SK-N-SH (cell line): ENCODE measurements around the gene HSPB9. TPM values are rescaled to one million over a fixed set of nuclear protein-coding genes. Genes with fewer than 3 reads are reported as not detected.

Experiments used
- CTCF ChIA-PET: fragments of 300-600, 350-600 bp; formaldehyde crosslinking; extraction: SDS; loops from one replicate; lab custom pipeline; 2021; lab: Yijun Ruan, JAX
- POLR2A ChIA-PET: fragments of 350-600 bp; sonication (Branson Sonifier 250); formaldehyde crosslinking; extraction: SDS; loops from one replicate; lab custom pipeline; 2020; ENCODE audit warnings: antibody characterized with exemption, inconsistent platforms; lab: Yijun Ruan, JAX
- DNase-seq: peaks from one replicate; pipeline ENCODE4 v3.0.0; 2012
- H2AFZ ChIP-seq: fragments of 200-600 bp; sonication (generic); 2 replicates; pipeline ENCODE4 v1.8.1; 2016; ENCODE audit warnings: antibody characterized with exemption, mild to moderate bottlenecking, low read depth
- H3F3A ChIP-seq: fragments of 200-600 bp; sonication (generic); replicated peaks from 2 replicates; pipeline ENCODE3; 2016; ENCODE audit warnings: antibody characterized with exemption, mild to moderate bottlenecking; ENCODE audit not compliant: insufficient read depth
- H3K27ac ChIP-seq, 2 experiments: fragments of 200-500 bp in 1 of 2; fragments of 200-600 bp in 1 of 2; sonication (Bioruptor generic) in 1 of 2; sonication (generic), shearing (Covaris generic) in 1 of 2; 2 replicates each; pipeline versions ENCODE4 v1.5.1 to v1.6.1; 2014 to 2016; ENCODE audit warnings: low read depth in 2 of 2, inconsistent platforms in 1 of 2, low read length in 1 of 2, mild to moderate bottlenecking in 1 of 2, mixed read lengths in 1 of 2
- H3K27me3 ChIP-seq: fragments of 200-600 bp; sonication (generic), shearing (Covaris generic); 2 replicates; pipeline ENCODE4 v1.6.1; 2016; ENCODE audit warnings: mixed run types; ENCODE audit not compliant: insufficient read depth
- H3K36me3 ChIP-seq, 2 experiments: fragments of 200-500 bp in 1 of 2; fragments of 200-600 bp in 1 of 2; sonication (Bioruptor generic) in 1 of 2; sonication (generic) in 1 of 2; replicated peaks in 1 of 2; 2 replicates each; pipeline versions ENCODE3 to v1.5.1; 2014 to 2016; ENCODE audit warnings: low read length in 1 of 2, mild to moderate bottlenecking in 1 of 2; ENCODE audit not compliant: insufficient read depth in 2 of 2, control insufficient read depth in 1 of 2
- H3K4me1 ChIP-seq, 2 experiments: fragments of 200-500 bp in 1 of 2; fragments of 200-600 bp in 1 of 2; sonication (Bioruptor generic) in 1 of 2; sonication (generic), shearing (Covaris generic) in 1 of 2; 2 replicates each; pipeline versions ENCODE4 v1.5.1 to v1.6.1; 2014 to 2016; ENCODE audit warnings: low read depth in 1 of 2, low read length in 1 of 2, mixed run types in 1 of 2; ENCODE audit not compliant: insufficient read depth in 2 of 2, control insufficient read depth in 1 of 2
- H3K4me2 ChIP-seq: fragments of 200-600 bp; sonication (generic), shearing (Covaris generic); 2 replicates; pipeline ENCODE4 v1.6.1; 2017; ENCODE audit warnings: mixed run types
- H3K4me3 ChIP-seq, 2 experiments: fragments of 200-500 bp in 1 of 2; fragments of 200-600 bp in 1 of 2; sonication (Bioruptor generic) in 1 of 2; sonication (generic), shearing (Covaris generic) in 1 of 2; 2 replicates each; pipeline versions ENCODE4 v1.5.1 to v1.8.1; 2014 to 2016; ENCODE audit warnings: low read depth in 2 of 2, inconsistent platforms in 1 of 2, low read length in 1 of 2, mild to moderate bottlenecking in 1 of 2, mixed read lengths in 1 of 2, moderate library complexity in 1 of 2
- H3K79me2 ChIP-seq: fragments of 200-600 bp; sonication (generic); 2 replicates; pipeline ENCODE4 v1.8.1; 2017; ENCODE audit warnings: mild to moderate bottlenecking; ENCODE audit not compliant: insufficient read depth
- H3K9ac ChIP-seq: fragments of 200-600 bp; sonication (generic); 2 replicates; pipeline ENCODE4 v1.6.1; 2017; ENCODE audit warnings: mixed run types
- H3K9me2 ChIP-seq: fragments of 200-600 bp; sonication (generic); 2 replicates; pipeline ENCODE4 v1.6.1; 2017; ENCODE audit warnings: mixed run types
- H3K9me3 ChIP-seq: fragments of 200-600 bp; sonication (generic); 2 replicates; pipeline ENCODE4 v1.6.1; 2017; ENCODE audit warnings: mixed run types, mild to moderate bottlenecking, moderate library complexity
- H4K20me1 ChIP-seq: fragments of 200-600 bp; sonication (generic); 2 replicates; pipeline ENCODE4 v1.6.1; 2017; ENCODE audit warnings: mild to moderate bottlenecking, mixed run types; ENCODE audit not compliant: insufficient read depth
- FOXJ3 ChIP-seq: sonication (generic); formaldehyde crosslinking; IDR thresholded peaks from 2 replicates; pipeline ENCODE4 v1.5.1; 2020; ENCODE audit warnings: mild to moderate bottlenecking, missing genetic modification reagents
- FOXM1 ChIP-seq: IDR thresholded peaks from 2 replicates; pipeline ENCODE4 v1.4.0; 2012; ENCODE audit warnings: low read depth, mild to moderate bottlenecking
- GABPA ChIP-seq: IDR thresholded peaks from 2 replicates; pipeline ENCODE4 v1.4.0; 2012; ENCODE audit warnings: low read depth, mild to moderate bottlenecking
- GATA2 ChIP-seq: sonication (generic); formaldehyde crosslinking; IDR thresholded peaks from 2 replicates; pipeline ENCODE4 v1.5.0; 2020; ENCODE audit warnings: mild to moderate bottlenecking, missing genetic modification reagents
- JUND ChIP-seq: IDR thresholded peaks from 2 replicates; pipeline ENCODE4 v1.4.0; 2012
- MAX ChIP-seq: IDR thresholded peaks from 2 replicates; pipeline ENCODE4 v1.4.0; 2012; ENCODE audit warnings: low read depth
- MEF2A ChIP-seq: IDR thresholded peaks from 2 replicates; pipeline ENCODE4 v1.4.0; 2012; ENCODE audit warnings: low read depth, borderline replicate concordance
- NFIC ChIP-seq: IDR thresholded peaks from 2 replicates; pipeline ENCODE4 v1.4.0; 2012; ENCODE audit warnings: borderline replicate concordance
- NRF1 ChIP-seq: IDR thresholded peaks from 2 replicates; pipeline ENCODE4 v1.6.1; 2012; ENCODE audit warnings: low read depth, mild to moderate bottlenecking, low read length
- PBX3 ChIP-seq: IDR thresholded peaks from 2 replicates; pipeline ENCODE4; 2012
- POLR2AphosphoS5 ChIP-seq: IDR thresholded peaks from 2 replicates; pipeline ENCODE4 v1.6.1; 2012; ENCODE audit warnings: low read depth, low read length
- SMC3 ChIP-seq: IDR thresholded peaks from 2 replicates; pipeline ENCODE4 v1.6.1; 2012; ENCODE audit warnings: low read depth, low read length, improper control_type of control experiment
- TAF1 ChIP-seq: IDR thresholded peaks from 2 replicates; pipeline ENCODE4 v1.6.1; 2012; ENCODE audit warnings: low read depth, mild to moderate bottlenecking, low read length, moderate library complexity, borderline replicate concordance
- TCF12 ChIP-seq: IDR thresholded peaks from 2 replicates; pipeline ENCODE4 v1.4.0; 2012
- YY1 ChIP-seq: IDR thresholded peaks from 2 replicates; pipeline ENCODE4 v1.4.0; 2012; ENCODE audit warnings: low read depth, mild to moderate bottlenecking
- ZBTB33 ChIP-seq: IDR thresholded peaks from 2 replicates; pipeline ENCODE4 v1.4.0; 2012; ENCODE audit warnings: low read depth, borderline replicate concordance
- WGBS: methylation state at CpG from one replicate; pipeline ENCODE4 v1.1.6; 2017; ENCODE audit warnings: low lambda C conversion rate; 5-methylcytosine and 5-hydroxymethylcytosine counted together
- polyA plus RNA-seq, 3 experiments: library from polyadenylated mRNA; depleted of rRNA; stranded (reverse); fragments of >200 nt; gene quantifications; 2 replicates each; pipeline ENCODE4 v1.2.3, GENCODE V29; 2012
- TF ChIP-seq, protein P1 (sequence below): fragments of 150-350 bp; IDR thresholded peaks from 2 replicates; pipeline ENCODE4 v1.6.1; 2017; ENCODE audit warnings: antibody characterized with exemption, low read length, low read depth, borderline replicate concordance

HSPB9 gene
- polyA plus RNA-seq, 1 of the 3 experiments (the other 2 are of a cell fraction), result 0.05 TPM

DNA sequence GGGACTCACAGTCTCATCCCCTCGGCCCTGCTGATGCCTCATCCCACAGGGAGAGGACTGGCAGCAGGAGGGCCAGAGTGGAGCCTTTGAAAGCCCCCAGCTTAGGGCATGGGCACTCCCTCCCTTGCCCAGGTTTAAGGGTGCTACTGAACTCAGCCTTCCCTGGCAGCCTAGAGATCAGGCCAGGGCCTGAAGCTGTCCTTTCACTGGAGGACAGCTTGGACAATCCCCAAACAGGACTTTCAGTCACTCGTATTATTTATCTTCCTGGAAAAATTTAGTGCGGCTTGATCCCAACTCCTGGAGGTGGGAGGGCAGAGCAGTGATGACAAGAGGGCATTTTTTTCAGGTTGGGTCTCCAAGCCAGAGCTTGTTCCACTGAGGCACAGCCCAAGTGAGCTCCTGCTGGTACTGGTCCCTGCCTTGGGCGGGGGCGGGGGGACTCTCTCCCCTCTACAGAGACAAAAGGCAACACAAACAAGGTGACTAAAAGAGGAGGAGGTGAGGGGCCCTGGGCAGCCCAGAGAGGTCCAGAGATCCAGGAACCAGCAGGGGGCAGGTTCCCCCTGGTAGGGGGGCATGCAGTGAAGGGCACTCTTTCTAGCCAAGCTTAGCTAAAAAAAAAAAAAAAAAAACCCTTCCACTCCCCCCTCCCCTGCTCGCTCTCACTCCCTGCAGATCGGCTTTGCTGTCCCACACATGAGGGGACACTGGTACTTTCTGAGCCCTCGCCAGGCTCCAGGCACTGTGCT lies 26.1 kb upstream of the HSPB9 start:
- H3K79me2 ChIP-seq, result no peaks in the 10 kb centered on the region
- no peak overlapping the region for H3K27ac ChIP-seq
- no peaks in the 10 kb centered on the region; the same call in 1 of the 2 replicates for H3K27me3 ChIP-seq
- no peak for TF ChIP-seq TCF12
- TF ChIP-seq NRF1, result no peak
- TF ChIP-seq NFIC, result no peak
- H3K4me2 ChIP-seq, result no peak overlapping the region
- H3K9me3 ChIP-seq, result no peaks in the 10 kb centered on the region
- ChIA-PET POLR2A (no interaction called here), CTCF (interaction anchor here (0.6 to 29.9 kb wide), 6 partner anchors 17 to 137 kb away, joined by 3 to 496 read pairs (median 4); partner anchors contain the start of genes DHX58, DNAJC7 and NKIRAS2)
- no peaks in the 10 kb centered on the region for H3F3A ChIP-seq
- no peaks in the 10 kb centered on the region for H3K9me2 ChIP-seq
- peaks cover 0 to 4% of the 10 kb centered on the region in 2 experiments; a peak in 1 of 4 replicates for H3K4me1 ChIP-seq
- no peak overlapping the region for H3K9ac ChIP-seq
- no peaks in the 10 kb centered on the region for H3K36me3 ChIP-seq
- WGBS, result 80% methylated on average over 8 of the region's 8 CpGs
- H4K20me1 ChIP-seq, result no peaks in the 10 kb centered on the region
- no peak overlapping the region for H2AFZ ChIP-seq
- DNase-seq, result no peak
- no peak overlapping the region for H3K4me3 ChIP-seq

GRCh38 chr17:42097691-42098631 lies 24.6 kb upstream of the HSPB9 start, which contains the start of gene ZNF385C:
ZNF385C (minus strand) TSS chr17:42098473; CDS start chr17:42063056, 35,417 bp downstream.
- CTCF ChIA-PET, result interaction anchor here (1.0 to 29.9 kb wide), 9 partner anchors 11 to 139 kb away, joined by 3 to 496 read pairs (median 4); partner anchors contain the start of genes DNAJC7 and NKIRAS2

More at GRCh38 chr17:42097691-42098631, 24.6 kb upstream of the HSPB9 start, which contains the start of gene ZNF385C:
- POLR2A ChIA-PET, result no interaction called here
- no peaks in the 10 kb centered on the region for H4K20me1 ChIP-seq
- peak; percentile 78 for DNase-seq
- no peak within 1 kb of the TSS for H3K27ac ChIP-seq
- 41% methylated on average over 20 of the region's 52 CpGs for WGBS
- H3K4me1 ChIP-seq, result peaks cover 0 to 8% of the 10 kb centered on the region in 2 experiments; a peak in 1 of 4 replicates
- no peak within 1 kb of the TSS for H3K9ac ChIP-seq
- H3K4me2 ChIP-seq, result no peak within 1 kb of the TSS
- no peaks in the 10 kb centered on the region for H3K9me2 ChIP-seq
- no peaks in the 10 kb centered on the region for H3K36me3 ChIP-seq
- H2AFZ ChIP-seq, result no peak within 1 kb of the TSS
- no peaks in the 10 kb centered on the region for H3K79me2 ChIP-seq
- no peak within 1 kb of the TSS for H3K4me3 ChIP-seq
- no peaks in the 10 kb centered on the region for H3K9me3 ChIP-seq
- TF ChIP-seq FOXM1 (no peak), TAF1 (no peak), FOXJ3 (CRISPR knock-in tag) (no peak), PBX3 (no peak), TCF12 (no peak), NFIC (no peak), JUND (no peak), MEF2A (no peak), YY1 (no peak), SMC3 (no peak), GABPA (no peak), GATA2 (CRISPR knock-in tag) (no peak), POLR2AphosphoS5 (no peak), MAX (no peak), NRF1 (no peak), ZBTB33 (no peak)
- TF ChIP-seq, protein P1, sequence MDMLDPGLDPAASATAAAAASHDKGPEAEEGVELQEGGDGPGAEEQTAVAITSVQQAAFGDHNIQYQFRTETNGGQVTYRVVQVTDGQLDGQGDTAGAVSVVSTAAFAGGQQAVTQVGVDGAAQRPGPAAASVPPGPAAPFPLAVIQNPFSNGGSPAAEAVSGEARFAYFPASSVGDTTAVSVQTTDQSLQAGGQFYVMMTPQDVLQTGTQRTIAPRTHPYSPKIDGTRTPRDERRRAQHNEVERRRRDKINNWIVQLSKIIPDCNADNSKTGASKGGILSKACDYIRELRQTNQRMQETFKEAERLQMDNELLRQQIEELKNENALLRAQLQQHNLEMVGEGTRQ, result no peak
- H3K27me3 ChIP-seq, result no peaks in the 10 kb centered on the region; the same call in 1 of the 2 replicates
- H3F3A ChIP-seq, result no peaks in the 10 kb centered on the region
